Activated T-cell treated with anti-CD3 and anti-CD28 coated beads, Interleukin-2, amount 50 U/mL, for 1 hour (primary cell): ENCODE results near the gene RIPK3.

Experiments used
- DNase-seq: peaks from one replicate; pipeline ENCODE4 v3.0.0-alpha.2; 2020

Gene RIPK3

DNA sequence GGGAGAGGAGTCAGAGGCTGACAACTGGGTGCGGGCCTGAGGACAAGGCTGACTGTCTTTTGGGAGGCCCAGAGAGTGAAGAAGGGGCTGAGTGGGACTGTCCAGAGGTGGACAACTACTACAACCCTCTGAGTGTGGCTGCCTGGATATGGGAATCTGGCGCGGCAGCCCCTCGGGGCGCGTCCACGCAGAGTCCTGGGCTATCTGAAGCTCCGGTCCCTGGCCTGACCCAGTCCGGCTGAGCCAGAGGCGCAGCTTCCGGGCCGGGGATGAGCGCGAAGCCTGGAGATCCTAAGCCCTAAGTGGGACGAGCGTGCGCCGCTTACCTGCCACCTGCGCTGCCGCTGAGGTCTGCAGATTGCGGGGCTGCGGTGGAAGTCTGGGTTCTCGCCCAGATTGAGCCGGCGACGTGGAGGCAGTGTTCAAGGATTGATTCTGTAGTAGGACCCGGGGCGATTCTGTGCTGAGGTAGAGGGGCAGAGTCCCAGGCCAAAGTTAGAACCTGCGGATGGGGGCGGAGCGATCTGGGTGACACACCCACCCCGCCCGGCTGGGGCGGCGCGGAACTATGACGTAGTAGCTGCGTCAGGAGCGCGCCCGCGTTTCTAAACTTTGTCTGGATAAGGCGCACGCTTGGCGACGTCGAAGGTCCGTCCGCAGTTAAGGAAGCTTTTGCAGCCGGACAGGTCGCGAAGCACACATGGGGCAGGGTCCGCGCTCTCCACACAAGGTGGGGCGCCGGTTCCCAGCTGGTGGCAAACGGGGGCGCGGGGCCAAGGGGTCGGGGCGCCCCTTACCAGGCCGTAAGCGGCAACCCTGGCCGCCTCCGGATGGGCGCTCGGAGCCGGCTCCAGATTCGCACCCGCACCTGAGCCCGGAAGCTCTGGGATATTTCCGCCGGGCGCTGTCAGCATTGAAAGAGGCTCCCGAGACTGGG is 40.3 kb downstream of the RIPK3 start, which contains the start of the genes DHRS1 and NOP9:
DHRS1 (minus strand) TSS at position 526 of the 937 bp plus-strand sequence. CDS start 674 bp downstream, outside the sequence.
NOP9 (plus strand) TSS at position 596 of the 937 bp plus-strand sequence; CDS start at position 701, 105 bp downstream.
- peak; percentile 98 for DNase-seq

DNA sequence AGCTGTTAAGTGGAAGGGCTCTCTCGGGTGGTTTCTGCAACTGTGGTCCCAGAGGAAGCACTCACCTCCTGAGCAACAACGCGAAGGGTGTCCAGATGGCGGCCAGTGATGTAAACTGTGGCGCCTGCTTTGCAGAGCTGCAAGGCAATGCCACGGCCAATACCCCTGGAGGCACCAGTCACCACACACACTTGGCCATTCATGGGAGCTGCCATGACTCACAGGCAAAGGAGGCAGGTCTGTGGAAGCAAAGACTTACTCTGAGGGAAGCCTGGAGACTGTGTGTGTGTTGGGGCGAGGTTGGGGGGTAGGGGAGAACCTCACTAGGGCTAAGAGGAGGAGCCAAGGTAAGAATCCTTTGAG is 40.9 kb downstream of the RIPK3 start:
- no peak for DNase-seq

GRCh38 chr14:24297190-24297964 is 42.4 kb downstream of the RIPK3 start:
- no peak for DNase-seq

DNA sequence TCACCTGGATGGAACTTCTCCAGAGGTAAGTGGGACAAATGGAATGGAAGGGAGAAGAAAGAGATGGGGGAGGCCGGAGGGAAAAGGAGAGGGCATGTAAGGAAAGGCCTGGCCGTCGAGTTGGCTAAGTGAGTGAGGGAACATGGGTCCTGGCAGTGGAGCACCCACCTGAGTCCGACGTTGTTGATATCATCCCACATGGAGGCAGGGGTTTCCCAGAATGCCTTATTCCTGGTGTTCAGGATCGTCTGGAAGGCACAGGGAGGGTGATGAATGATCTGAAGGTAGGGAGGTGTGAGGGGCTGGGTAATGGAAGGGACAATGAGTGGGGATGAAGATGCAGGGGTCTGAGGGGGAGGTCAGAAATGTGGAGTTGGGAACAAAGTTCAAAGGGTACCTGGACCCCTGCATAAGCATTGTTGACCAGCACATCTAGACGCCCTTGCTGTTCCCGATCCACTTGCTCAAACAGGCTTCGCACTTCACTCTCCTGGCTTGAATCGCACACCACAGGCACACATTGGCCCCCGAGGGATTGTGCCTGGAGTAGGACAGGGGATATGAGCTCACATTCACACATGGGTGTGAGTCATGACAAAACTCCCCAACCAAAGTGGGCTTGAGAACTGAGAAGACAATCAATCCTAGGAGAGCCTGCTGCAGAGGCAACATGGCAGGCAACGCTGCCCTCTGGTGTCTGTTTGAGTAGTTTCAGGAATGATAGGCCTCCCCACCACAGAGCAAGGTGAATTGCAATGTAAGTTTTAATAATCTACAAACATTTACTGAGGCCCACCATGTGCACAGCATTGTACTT is 43.2 kb downstream of the RIPK3 start:
- DNase-seq: peak; percentile 68

DNA sequence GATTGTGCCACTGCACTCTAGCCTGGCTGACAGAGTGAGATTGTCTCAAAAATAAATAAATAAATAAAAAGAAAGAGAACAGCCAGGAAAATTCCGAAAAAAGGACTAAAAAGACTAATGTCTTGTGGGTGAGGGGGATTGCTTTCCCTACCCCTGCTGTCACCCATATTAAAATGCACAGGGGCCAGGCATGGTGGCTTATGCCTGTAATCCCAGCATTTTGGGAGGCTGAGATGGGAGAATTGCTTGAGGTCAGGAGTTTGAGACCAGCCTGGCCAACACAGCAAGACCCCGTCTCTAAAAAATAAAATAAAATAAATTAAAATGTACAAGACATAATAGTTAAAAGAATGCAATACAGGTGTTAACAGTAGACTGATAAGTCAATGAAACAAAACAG is 46.3 kb downstream of the RIPK3 start:
- DNase-seq: no peak

DNA sequence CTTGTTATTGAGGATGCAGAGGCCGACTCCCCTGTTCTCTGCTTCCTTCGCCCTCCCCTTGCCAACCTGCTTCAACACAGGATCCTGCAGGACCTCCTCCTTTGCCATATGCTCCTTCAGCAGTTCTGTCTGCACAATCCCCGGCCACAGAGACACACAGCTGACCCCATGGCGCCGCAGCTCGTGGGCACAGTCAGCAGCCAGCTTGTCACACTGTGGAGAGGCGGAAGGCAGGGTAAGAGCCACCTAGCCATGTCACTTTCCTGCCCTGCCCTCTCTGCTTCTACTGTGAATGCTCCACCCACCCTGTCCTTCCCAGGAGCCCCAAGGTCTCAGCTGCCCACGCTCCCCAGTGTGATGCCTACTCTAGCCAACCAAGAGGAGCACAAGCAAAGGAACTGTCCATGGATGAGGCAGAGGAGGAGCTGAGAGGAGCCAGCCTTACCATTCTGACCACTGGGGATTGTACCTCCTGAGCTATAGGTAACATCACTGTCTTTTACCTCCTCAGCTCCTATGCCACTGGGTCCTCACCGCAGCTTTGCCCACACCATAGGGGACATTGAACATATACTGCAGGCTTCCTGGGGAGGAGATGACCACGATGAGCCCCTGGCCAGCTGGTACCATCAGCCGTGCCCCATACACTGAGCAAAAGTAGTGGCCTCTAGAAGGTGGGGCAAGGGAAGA is 47.5 kb downstream of the RIPK3 start:
- no peak for DNase-seq

DNA sequence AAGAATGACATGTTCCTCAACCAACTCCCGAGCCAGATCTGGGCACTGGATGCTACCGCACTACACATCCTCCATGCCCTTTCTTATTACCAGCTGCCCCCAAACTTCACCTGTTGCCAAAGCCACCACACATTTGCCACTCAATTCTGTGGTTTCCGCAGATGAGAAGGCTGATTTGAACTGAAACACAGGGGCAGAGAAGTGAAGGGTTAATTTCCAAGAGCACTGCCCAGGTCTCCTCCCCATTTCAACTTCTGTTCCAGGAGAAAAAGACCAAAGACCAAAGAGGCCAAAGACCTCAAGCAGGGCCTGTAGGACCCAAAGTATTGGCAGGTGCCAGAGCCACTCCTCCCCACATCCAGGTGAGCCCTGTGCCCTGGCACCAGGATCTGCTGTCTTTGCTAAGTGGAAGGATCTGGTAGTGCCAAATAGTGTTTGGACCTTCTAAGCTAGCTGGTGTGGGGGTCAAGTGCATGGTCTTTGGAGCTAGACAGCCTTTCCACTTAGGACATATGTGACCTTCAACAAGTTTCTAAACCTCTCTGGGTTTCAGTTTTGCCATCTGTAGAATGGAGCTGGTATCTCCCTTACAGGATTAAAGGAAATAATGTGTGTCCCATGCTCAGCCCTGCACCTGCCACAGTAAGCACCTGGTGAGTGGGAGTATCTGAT is 48.2 kb downstream of the RIPK3 start:
- DNase-seq: no peak

GRCh38 chr14:24290746-24291145 is 49.0 kb downstream of the RIPK3 start:
- DNase-seq: no peak

GRCh38 chr14:24289649-24290280 is 50.0 kb downstream of the RIPK3 start:
- DNase-seq: no peak

GRCh38 chr14:24286996-24287395 is 52.8 kb downstream of the RIPK3 start:
- DNase-seq: no peak
